ENCODE results near the gene FXYD7.

DNA sequence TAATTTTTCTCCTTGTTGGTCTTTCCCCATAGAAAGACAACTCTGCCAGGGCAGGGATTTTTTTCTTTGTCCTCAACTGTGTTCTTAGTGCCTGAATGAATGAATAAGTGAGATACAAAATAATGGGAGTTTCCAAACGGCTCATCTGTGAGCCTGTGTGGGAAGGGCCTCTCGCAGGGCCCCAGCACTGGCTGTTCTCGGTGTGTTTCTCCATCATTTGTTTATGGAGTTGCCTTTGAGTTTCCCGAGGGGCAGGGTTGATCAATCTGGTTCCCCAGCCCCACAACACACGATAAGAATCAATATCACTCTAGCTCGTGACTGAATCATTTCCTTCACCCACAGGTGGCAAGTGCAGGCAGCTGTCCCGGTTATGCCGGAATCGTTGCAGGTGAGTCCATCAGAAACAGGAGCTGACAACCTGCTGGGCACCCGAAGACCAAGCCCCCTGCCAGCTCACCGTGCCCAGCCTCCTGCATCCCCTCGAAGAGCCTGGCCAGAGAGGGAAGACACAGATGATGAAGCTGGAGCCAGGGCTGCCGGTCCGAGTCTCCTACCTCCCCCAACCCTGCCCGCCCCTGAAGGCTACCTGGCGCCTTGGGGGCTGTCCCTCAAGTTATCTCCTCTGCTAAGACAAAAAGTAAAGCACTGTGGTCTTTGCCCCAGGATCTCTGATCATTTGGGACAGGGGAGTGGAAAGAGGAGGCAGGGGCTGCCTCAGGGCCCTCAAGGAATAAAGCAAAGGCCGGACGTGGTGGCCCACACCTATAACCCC lies 26.4 kb downstream of the FXYD7 start:
- TF ChIP-seq EZH2 (IDR thresholded peaks at IDR 0.05; ENCODE audit: borderline replicate concordance, insufficient read depth, low read length, poor library complexity, severe bottlenecking) (no peak), EP300 (conservative IDR thresholded peaks at IDR 0.05; ENCODE audit: poor library complexity, severe bottlenecking) (no peak), SMC3 (conservative IDR thresholded peaks at IDR 0.05; ENCODE audit: poor library complexity) (no peak), TAF1 (IDR thresholded peaks at IDR 0.05; ENCODE audit: low read depth) (no peak)
- TF ChIP-seq, protein P1, sequence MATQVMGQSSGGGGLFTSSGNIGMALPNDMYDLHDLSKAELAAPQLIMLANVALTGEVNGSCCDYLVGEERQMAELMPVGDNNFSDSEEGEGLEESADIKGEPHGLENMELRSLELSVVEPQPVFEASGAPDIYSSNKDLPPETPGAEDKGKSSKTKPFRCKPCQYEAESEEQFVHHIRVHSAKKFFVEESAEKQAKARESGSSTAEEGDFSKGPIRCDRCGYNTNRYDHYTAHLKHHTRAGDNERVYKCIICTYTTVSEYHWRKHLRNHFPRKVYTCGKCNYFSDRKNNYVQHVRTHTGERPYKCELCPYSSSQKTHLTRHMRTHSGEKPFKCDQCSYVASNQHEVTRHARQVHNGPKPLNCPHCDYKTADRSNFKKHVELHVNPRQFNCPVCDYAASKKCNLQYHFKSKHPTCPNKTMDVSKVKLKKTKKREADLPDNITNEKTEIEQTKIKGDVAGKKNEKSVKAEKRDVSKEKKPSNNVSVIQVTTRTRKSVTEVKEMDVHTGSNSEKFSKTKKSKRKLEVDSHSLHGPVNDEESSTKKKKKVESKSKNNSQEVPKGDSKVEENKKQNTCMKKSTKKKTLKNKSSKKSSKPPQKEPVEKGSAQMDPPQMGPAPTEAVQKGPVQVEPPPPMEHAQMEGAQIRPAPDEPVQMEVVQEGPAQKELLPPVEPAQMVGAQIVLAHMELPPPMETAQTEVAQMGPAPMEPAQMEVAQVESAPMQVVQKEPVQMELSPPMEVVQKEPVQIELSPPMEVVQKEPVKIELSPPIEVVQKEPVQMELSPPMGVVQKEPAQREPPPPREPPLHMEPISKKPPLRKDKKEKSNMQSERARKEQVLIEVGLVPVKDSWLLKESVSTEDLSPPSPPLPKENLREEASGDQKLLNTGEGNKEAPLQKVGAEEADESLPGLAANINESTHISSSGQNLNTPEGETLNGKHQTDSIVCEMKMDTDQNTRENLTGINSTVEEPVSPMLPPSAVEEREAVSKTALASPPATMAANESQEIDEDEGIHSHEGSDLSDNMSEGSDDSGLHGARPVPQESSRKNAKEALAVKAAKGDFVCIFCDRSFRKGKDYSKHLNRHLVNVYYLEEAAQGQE (IDR thresholded peaks at IDR 0.05; ENCODE audit: borderline replicate concordance), result no peak
- TF ChIP-seq, protein P2, sequence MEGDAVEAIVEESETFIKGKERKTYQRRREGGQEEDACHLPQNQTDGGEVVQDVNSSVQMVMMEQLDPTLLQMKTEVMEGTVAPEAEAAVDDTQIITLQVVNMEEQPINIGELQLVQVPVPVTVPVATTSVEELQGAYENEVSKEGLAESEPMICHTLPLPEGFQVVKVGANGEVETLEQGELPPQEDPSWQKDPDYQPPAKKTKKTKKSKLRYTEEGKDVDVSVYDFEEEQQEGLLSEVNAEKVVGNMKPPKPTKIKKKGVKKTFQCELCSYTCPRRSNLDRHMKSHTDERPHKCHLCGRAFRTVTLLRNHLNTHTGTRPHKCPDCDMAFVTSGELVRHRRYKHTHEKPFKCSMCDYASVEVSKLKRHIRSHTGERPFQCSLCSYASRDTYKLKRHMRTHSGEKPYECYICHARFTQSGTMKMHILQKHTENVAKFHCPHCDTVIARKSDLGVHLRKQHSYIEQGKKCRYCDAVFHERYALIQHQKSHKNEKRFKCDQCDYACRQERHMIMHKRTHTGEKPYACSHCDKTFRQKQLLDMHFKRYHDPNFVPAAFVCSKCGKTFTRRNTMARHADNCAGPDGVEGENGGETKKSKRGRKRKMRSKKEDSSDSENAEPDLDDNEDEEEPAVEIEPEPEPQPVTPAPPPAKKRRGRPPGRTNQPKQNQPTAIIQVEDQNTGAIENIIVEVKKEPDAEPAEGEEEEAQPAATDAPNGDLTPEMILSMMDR (IDR thresholded peaks at IDR 0.05; ENCODE audit: poor library complexity, severe bottlenecking), result no peak

All from neural cell (in vitro differentiated cells).